ENCODE data around the gene SLC22A4. TPM values are rescaled to one million over a fixed set of nuclear protein-coding genes. Genes with fewer than 3 reads are reported as not detected.

The SLC22A4 gene
- total RNA-seq, 1 experiment from 2014 or later = 1.5 TPM

GRCh38 chr5:132364319-132364718, 70.1 kb downstream of the SLC22A4 start:
- Histone ChIP-seq H3K4me1 (ENCODE audit: control insufficient read depth, insufficient read depth, low read length) (peaks cover 3% of the 10 kb centered on the region), H3K36me3 (ENCODE audit: control insufficient read depth, insufficient read depth, low read length) (no peaks in the 10 kb centered on the region), H3K4me3 (ENCODE audit: low read depth in 2 of 2, low read length in 2 of 2) (no peak overlapping the region), H3K27ac (ENCODE audit: low read length) (no peak overlapping the region), H3K9me3 (ENCODE audit: control insufficient read depth, insufficient read depth, low read depth, low read length) (no peaks in the 10 kb centered on the region), H3K27me3 (ENCODE audit: control insufficient read depth, insufficient read depth, low read length) (no peaks in the 10 kb centered on the region)
- intact Hi-C loops (cut with micrococcal nuclease; ENCODE audit: unreplicated experiment) (no loop called here), in situ Hi-C loops (cut with HindIII; ENCODE audit: low pct_unique_long_range_greater_than_20kb, low sequenced_read_pairs) (no loop called here)
- BruUV-seq (replicated peaks) = no TSS peak
- no peak for ATAC-seq
- TF ChIP-seq SIN3A (IDR thresholded peaks at IDR 0.05; ENCODE audit: borderline replicate concordance, insufficient read depth, low read depth, low read length) (no peak), TCF7L2 (IDR thresholded peaks at IDR 0.05; ENCODE audit: low read depth, low read length) (no peak), REST (IDR thresholded peaks at IDR 0.05; ENCODE audit: insufficient read depth in 1 of 2, low read depth in 2 of 2, low read length in 1 of 2) (no peak), CTCF (IDR thresholded peaks at IDR 0.05) (no peak), POLR2AphosphoS5 (IDR thresholded peaks at IDR 0.05; ENCODE audit: low read depth, low read length) (no peak)
- POLR2A ChIA-PET = no interaction called here
- no peak for DNase-seq (ENCODE audit: low read depth, low spot score)
- CTCF ChIA-PET = no interaction called here

GRCh38 chr5:132365213-132365612, 71.0 kb downstream of the SLC22A4 start:
- no TSS peak for BruUV-seq (replicated peaks)
- CTCF ChIA-PET = interaction anchor here (0.6 kb wide), 1 partner anchor 9 kb away, joined by 3 read pairs; no protein-coding TSS in a partner anchor
- in situ Hi-C loops (cut with HindIII; ENCODE audit: low pct_unique_long_range_greater_than_20kb, low sequenced_read_pairs) = no loop called here
- ATAC-seq (no peak), DNase-seq (ENCODE audit: low read depth, low spot score) (no peak)
- intact Hi-C loops (cut with micrococcal nuclease; ENCODE audit: unreplicated experiment) = no loop called here
- H3K27ac ChIP-seq (ENCODE audit: low read length) = no peak overlapping the region
- peaks cover 3% of the 10 kb centered on the region for H3K4me1 ChIP-seq (ENCODE audit: control insufficient read depth, insufficient read depth, low read length)
- H3K9me3 ChIP-seq (ENCODE audit: control insufficient read depth, insufficient read depth, low read depth, low read length) = no peaks in the 10 kb centered on the region
- H3K36me3 ChIP-seq (ENCODE audit: control insufficient read depth, insufficient read depth, low read length) = no peaks in the 10 kb centered on the region
- no peaks in the 10 kb centered on the region for H3K27me3 ChIP-seq (ENCODE audit: control insufficient read depth, insufficient read depth, low read length)
- POLR2A ChIA-PET = no interaction called here
- TF ChIP-seq POLR2AphosphoS5 (IDR thresholded peaks at IDR 0.05; ENCODE audit: low read depth, low read length) (no peak), CTCF (IDR thresholded peaks at IDR 0.05) (no peak), REST (IDR thresholded peaks at IDR 0.05; ENCODE audit: insufficient read depth in 1 of 2, low read depth in 2 of 2, low read length in 1 of 2) (no peak), TCF7L2 (IDR thresholded peaks at IDR 0.05; ENCODE audit: low read depth, low read length) (no peak), SIN3A (IDR thresholded peaks at IDR 0.05; ENCODE audit: borderline replicate concordance, insufficient read depth, low read depth, low read length) (no peak)
- H3K4me3 ChIP-seq (ENCODE audit: low read depth in 2 of 2, low read length in 2 of 2) = no peak overlapping the region

Data from Panc1 (cell line).